H9 (cell line): ENCODE results near the gene PRKAG2. TPM values are rescaled to one million over a fixed set of nuclear protein-coding genes. Genes with fewer than 3 reads are reported as not detected.

Source experiments
- DNase-seq: peaks from one replicate; pipeline ENCODE4 v3.0.0-alpha.2; 2017
- H2AFZ ChIP-seq: one replicate; pipeline ENCODE4 v1.6.1; 2013; ENCODE audit warnings: mild to moderate bottlenecking, low read length, control low read depth, moderate library complexity
- H2AK5ac ChIP-seq: 2 replicates; pipeline ENCODE4 v1.6.1; 2013; ENCODE audit warnings: low read length, control low read depth, mixed read lengths; ENCODE audit not compliant: insufficient read length
- H2BK120ac ChIP-seq: one replicate; pipeline ENCODE4 v1.6.1; 2013; ENCODE audit warnings: low read depth, mild to moderate bottlenecking, low read length, control low read depth, inconsistent platforms; ENCODE audit not compliant: poor library complexity, severe bottlenecking
- H2BK12ac ChIP-seq: 2 replicates; pipeline ENCODE4 v1.6.1; 2013; ENCODE audit warnings: low read length, control low read depth, mixed read lengths, low read depth; ENCODE audit not compliant: insufficient read length
- H2BK15ac ChIP-seq: 2 replicates; pipeline ENCODE4 v1.6.1; 2013; ENCODE audit warnings: low read depth, low read length, control low read depth
- H2BK20ac ChIP-seq: one replicate; pipeline ENCODE4 v1.6.1; 2013; ENCODE audit warnings: low read depth, mild to moderate bottlenecking, low read length, control low read depth, inconsistent platforms; ENCODE audit not compliant: poor library complexity, severe bottlenecking
- H2BK5ac ChIP-seq: 2 replicates; pipeline ENCODE4 v1.6.1; 2013; ENCODE audit warnings: low read length, control low read depth, mixed read lengths; ENCODE audit not compliant: insufficient read length
- H3K14ac ChIP-seq: 2 replicates; pipeline ENCODE4 v1.6.1; 2013; ENCODE audit warnings: low read length, control low read depth; ENCODE audit not compliant: insufficient read depth
- H3K18ac ChIP-seq: 2 replicates; pipeline ENCODE4 v1.6.1; 2013; ENCODE audit warnings: low read depth, mild to moderate bottlenecking, mixed read lengths, low read length, control low read depth; ENCODE audit not compliant: insufficient read length
- H3K23ac ChIP-seq: 2 replicates; pipeline ENCODE4 v1.6.1; 2013; ENCODE audit warnings: low read length, control low read depth, mixed read lengths, low read depth; ENCODE audit not compliant: insufficient read length
- H3K23me2 ChIP-seq: 2 replicates; pipeline ENCODE4 v1.6.1; 2013; ENCODE audit warnings: low read depth, mild to moderate bottlenecking, mixed read lengths, low read length, control low read depth; ENCODE audit not compliant: insufficient read length, poor library complexity, severe bottlenecking
- H3K27ac ChIP-seq: 2 replicates; pipeline ENCODE4 v1.5.1; 2013; ENCODE audit warnings: low read length, control low read depth, mixed read lengths, low read depth; ENCODE audit not compliant: insufficient read length
- H3K27me3 ChIP-seq: 2 replicates; pipeline ENCODE4 v1.6.1; 2013; ENCODE audit warnings: low read length, control low read depth, inconsistent platforms; ENCODE audit not compliant: insufficient read depth
- H3K4ac ChIP-seq: 2 replicates; pipeline ENCODE4 v1.6.1; 2013; ENCODE audit warnings: low read depth, mild to moderate bottlenecking, control low read depth, inconsistent platforms, low read length, moderate library complexity
- H3K4me1 ChIP-seq: 2 replicates; pipeline ENCODE4 v1.6.1; 2013; ENCODE audit warnings: low read length, control low read depth, inconsistent platforms; ENCODE audit not compliant: insufficient read depth
- H3K4me2 ChIP-seq: 2 replicates; pipeline ENCODE4 v1.6.1; 2013; ENCODE audit warnings: low read length, control low read depth, mixed read lengths; ENCODE audit not compliant: insufficient read length, insufficient read depth
- H3K56ac ChIP-seq: 2 replicates; pipeline ENCODE4 v1.6.1; 2013; ENCODE audit warnings: low read depth, mild to moderate bottlenecking, mixed read lengths, low read length, control low read depth; ENCODE audit not compliant: insufficient read length
- H3K79me1 ChIP-seq: 2 replicates; pipeline ENCODE4 v1.6.1; 2013; ENCODE audit warnings: low read depth, mild to moderate bottlenecking, moderate library complexity, low read length, control low read depth, inconsistent platforms; ENCODE audit not compliant: insufficient read depth, poor library complexity, severe bottlenecking
- H3K79me2 ChIP-seq: 2 replicates; pipeline ENCODE4 v1.6.1; 2013; ENCODE audit warnings: low read length, control low read depth, inconsistent platforms; ENCODE audit not compliant: insufficient read depth
- H3K9ac ChIP-seq: 2 replicates; pipeline ENCODE4 v1.6.1; 2013; ENCODE audit warnings: low read length, control low read depth, mixed read lengths; ENCODE audit not compliant: insufficient read length; ENCODE audit errors: extremely low read depth
- H3K9me3 ChIP-seq: one replicate; pipeline ENCODE4 v1.6.1; 2013; ENCODE audit warnings: low read depth, low read length, inconsistent platforms; ENCODE audit not compliant: control insufficient read depth
- H3T11ph ChIP-seq: one replicate; pipeline ENCODE4 v1.6.1; 2013; ENCODE audit warnings: mild to moderate bottlenecking, low read length, control low read depth, inconsistent platforms
- H4K20me1 ChIP-seq: one replicate; pipeline ENCODE4 v1.6.1; 2013; ENCODE audit not compliant: control insufficient read depth, insufficient read length, insufficient read depth
- H4K5ac ChIP-seq: 2 replicates; pipeline ENCODE4 v1.6.1; 2013; ENCODE audit warnings: low read depth, mild to moderate bottlenecking, mixed read lengths, low read length, control low read depth; ENCODE audit not compliant: insufficient read length
- H4K8ac ChIP-seq: replicated peaks from 2 replicates; pipeline ENCODE4 v1.6.1; 2013; ENCODE audit warnings: low read length, control low read depth, mixed read lengths, low read depth; ENCODE audit not compliant: insufficient read length
- H4K91ac ChIP-seq: 2 replicates; pipeline ENCODE4 v1.6.1; 2013; ENCODE audit warnings: low read depth, mild to moderate bottlenecking, moderate library complexity, mixed read lengths, low read length, control low read depth; ENCODE audit not compliant: insufficient read length
- H3K27ac Mint-ChIP-seq, 3 experiments: 2 replicates in 2 of 3; 3 replicates in 1 of 3; pipeline ENCODE4 v1.8.0; 2020 to 2021; ENCODE audit warnings: mixed read lengths in 3 of 3, mild to moderate bottlenecking in 1 of 3, moderate library complexity in 1 of 3
- H3K27me3 Mint-ChIP-seq: 2 replicates; pipeline ENCODE4 v1.8.0; 2021; ENCODE audit warnings: low read depth, mild to moderate bottlenecking, moderate library complexity, mixed read lengths
- H3K36me3 Mint-ChIP-seq, 3 experiments: 2 replicates in 2 of 3; 3 replicates in 1 of 3; pipeline ENCODE4 v1.8.0; 2020 to 2021; ENCODE audit warnings: low read depth in 3 of 3, mixed read lengths in 3 of 3; ENCODE audit not compliant: insufficient read depth in 1 of 3
- H3K4me1 Mint-ChIP-seq, 2 experiments: 2 replicates each; pipeline ENCODE4 v1.8.0; 2020; ENCODE audit warnings: mixed read lengths in 2 of 2
- H3K4me3 Mint-ChIP-seq, 2 experiments: 2 replicates in 1 of 2; 3 replicates in 1 of 2; pipeline ENCODE4 v1.8.0; 2020 to 2021; ENCODE audit warnings: mild to moderate bottlenecking in 2 of 2, mixed read lengths in 2 of 2, moderate library complexity in 1 of 2
- H3K9me3 Mint-ChIP-seq, 2 experiments: 2 replicates in 1 of 2; 3 replicates in 1 of 2; pipeline ENCODE4 v1.8.0; 2020; ENCODE audit warnings: mild to moderate bottlenecking in 2 of 2, mixed read lengths in 2 of 2, moderate library complexity in 1 of 2
- WGBS: extraction: QIAGEN DNeasy Blood & Tissue Kit; methylation state at CpG from one replicate; pipeline ENCODE4 v1.1.7; 2013; ENCODE audit warnings: missing lambda C conversion rate, low lambda C conversion rate, mixed read lengths; ENCODE audit not compliant: insufficient read length; ENCODE audit errors: extremely low coverage; 5-methylcytosine and 5-hydroxymethylcytosine counted together
- total RNA-seq: library from RNA; stranded (reverse); gene quantifications from 2 replicates; pipeline ENCODE4 v1.2.1, GENCODE V29; 2021
- TF ChIP-seq, protein P1 (sequence below): fragments of 200-600 bp; sonication (generic); conservative IDR thresholded peaks from 3 replicates; pipeline ENCODE4 v1.8.0; 2021; ENCODE audit warnings: antibody characterized with exemption, mild to moderate bottlenecking

The PRKAG2 gene
- total RNA-seq, 1 experiment from 2014 or later, result 11.8 TPM

GRCh38 chr7:151728286-151728660 lies 148.6 kb downstream of the PRKAG2 start:
- TF ChIP-seq, protein P1, sequence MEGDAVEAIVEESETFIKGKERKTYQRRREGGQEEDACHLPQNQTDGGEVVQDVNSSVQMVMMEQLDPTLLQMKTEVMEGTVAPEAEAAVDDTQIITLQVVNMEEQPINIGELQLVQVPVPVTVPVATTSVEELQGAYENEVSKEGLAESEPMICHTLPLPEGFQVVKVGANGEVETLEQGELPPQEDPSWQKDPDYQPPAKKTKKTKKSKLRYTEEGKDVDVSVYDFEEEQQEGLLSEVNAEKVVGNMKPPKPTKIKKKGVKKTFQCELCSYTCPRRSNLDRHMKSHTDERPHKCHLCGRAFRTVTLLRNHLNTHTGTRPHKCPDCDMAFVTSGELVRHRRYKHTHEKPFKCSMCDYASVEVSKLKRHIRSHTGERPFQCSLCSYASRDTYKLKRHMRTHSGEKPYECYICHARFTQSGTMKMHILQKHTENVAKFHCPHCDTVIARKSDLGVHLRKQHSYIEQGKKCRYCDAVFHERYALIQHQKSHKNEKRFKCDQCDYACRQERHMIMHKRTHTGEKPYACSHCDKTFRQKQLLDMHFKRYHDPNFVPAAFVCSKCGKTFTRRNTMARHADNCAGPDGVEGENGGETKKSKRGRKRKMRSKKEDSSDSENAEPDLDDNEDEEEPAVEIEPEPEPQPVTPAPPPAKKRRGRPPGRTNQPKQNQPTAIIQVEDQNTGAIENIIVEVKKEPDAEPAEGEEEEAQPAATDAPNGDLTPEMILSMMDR, result no peak
- Histone ChIP-seq H3K23me2 (no peaks in the 10 kb centered on the region), H2AK5ac (no peak overlapping the region), H3K4me1 (no peaks in the 10 kb centered on the region), H3K4ac (no peak overlapping the region), H3K27me3 (no peaks in the 10 kb centered on the region), H3K27ac (no peak overlapping the region), H3K9me3 (no peaks in the 10 kb centered on the region), H3K14ac (no peak overlapping the region; the same call in 1 of the 2 replicates), H2BK120ac (no peak overlapping the region), H3K79me2 (no peaks in the 10 kb centered on the region), H2BK5ac (no peak overlapping the region), H4K5ac (no peak overlapping the region), H2BK12ac (no peak overlapping the region), H3K4me2 (no peak overlapping the region), H4K91ac (no peak overlapping the region), H4K20me1 (no peaks in the 10 kb centered on the region), H2BK15ac (no peak overlapping the region), H3T11ph (no peak overlapping the region), H2AFZ (no peak overlapping the region), H4K8ac (no peak overlapping the region), H3K18ac (no peak overlapping the region), H3K9ac (no peak overlapping the region), H3K23ac (no peak overlapping the region), H3K56ac (no peak overlapping the region), H2BK20ac (no peak overlapping the region), H3K79me1 (no peaks in the 10 kb centered on the region)
- no peaks in the 10 kb centered on the region for H3K9me3 Mint-ChIP-seq
- no peaks in the 10 kb centered on the region for H3K4me1 Mint-ChIP-seq
- WGBS, result no CpG with 5 or more reads among the region's 8 CpGs
- H3K4me3 Mint-ChIP-seq, result no peak overlapping the region
- peaks cover 1% of the 10 kb centered on the region; the same call in 1 of the 2 replicates for H3K27me3 Mint-ChIP-seq
- DNase-seq, result no peak
- peak overlapping the region in 1 of 3 experiments; percentile 21; a peak in 1 of 7 replicates for H3K27ac Mint-ChIP-seq
- H3K36me3 Mint-ChIP-seq, result no peaks in the 10 kb centered on the region; a peak in 1 of 7 replicates
